Fibroblast of lung (primary cell): ENCODE results near the gene GNG7. TPM values are rescaled to one million over a fixed set of nuclear protein-coding genes. Genes with fewer than 3 reads are reported as not detected.
"Not testable (repeated sequence)": the region's sequence is repeated elsewhere in the genome, so short reads cannot be mapped to it uniquely, and the experiment has no call there.

Source experiments
- DNase-seq, 2 donors: peaks; one replicate each; pipeline versions ENCODE4 v3.0.0 to v3.0.0-alpha.2; 2010; ENCODE audit warnings: low read depth in 2 of 2
- H2AFZ ChIP-seq: 2 replicates; pipeline ENCODE4 v1.5.1; 2012; ENCODE audit warnings: low read length, control low read depth, inconsistent platforms
- H3K27ac ChIP-seq: 2 replicates; pipeline ENCODE4 v1.5.1; 2011; ENCODE audit warnings: low read length, control low read depth; ENCODE audit not compliant: insufficient read depth
- H3K27me3 ChIP-seq: 2 replicates; pipeline ENCODE4 v1.5.1; 2011; ENCODE audit warnings: mild to moderate bottlenecking, low read length; ENCODE audit not compliant: control insufficient read depth, insufficient read depth
- H3K36me3 ChIP-seq: 2 replicates; pipeline ENCODE4 v1.5.1; 2011; ENCODE audit warnings: low read length; ENCODE audit not compliant: control insufficient read depth, insufficient read depth
- H3K4me1 ChIP-seq: 2 replicates; pipeline ENCODE4 v1.5.1; 2011; ENCODE audit warnings: low read length; ENCODE audit not compliant: control insufficient read depth, insufficient read depth; ENCODE audit errors: extremely low read depth
- H3K4me2 ChIP-seq: 2 replicates; pipeline ENCODE4 v1.5.1; 2011; ENCODE audit warnings: low read length, control low read depth; ENCODE audit not compliant: insufficient read depth; ENCODE audit errors: extremely low read depth
- H3K4me3 ChIP-seq, 4 experiments: fragments of 200-600 bp in 1 of 4; sonication (generic) in 1 of 4; replicated peaks in 1 of 4; 2 replicates each; pipeline ENCODE4 v1.5.1; 2011 to 2016; ENCODE audit warnings: low read length in 4 of 4, low read depth in 3 of 4, mild to moderate bottlenecking in 3 of 4, control low read depth in 2 of 4, inconsistent platforms in 1 of 4, mixed read lengths in 1 of 4; ENCODE audit not compliant: insufficient read depth in 1 of 4; ENCODE audit errors: control extremely low read depth in 1 of 4
- H3K79me2 ChIP-seq: 2 replicates; pipeline ENCODE4 v1.5.1; 2012; ENCODE audit warnings: mild to moderate bottlenecking, low read length, inconsistent platforms; ENCODE audit not compliant: control insufficient read depth, insufficient read depth
- H3K9ac ChIP-seq: 2 replicates; pipeline ENCODE4 v1.5.1; 2011; ENCODE audit warnings: mild to moderate bottlenecking, low read length, control low read depth; ENCODE audit not compliant: insufficient read depth
- H3K9me3 ChIP-seq: 2 replicates; pipeline ENCODE4 v1.5.1; 2012; ENCODE audit warnings: low read depth, low read length; ENCODE audit not compliant: control insufficient read depth, insufficient read depth
- H4K20me1 ChIP-seq: 2 replicates; pipeline ENCODE4 v1.5.1; 2011; ENCODE audit warnings: low read length; ENCODE audit not compliant: control insufficient read depth, insufficient read depth; ENCODE audit errors: extremely low read depth
- CTCF ChIP-seq, 2 donors: IDR thresholded peaks in 1 of 2; conservative IDR thresholded peaks in 1 of 2; 1 replicate in 1 of 2; 2 replicates in 1 of 2; pipeline ENCODE4 v1.5.1; 2011 to 2012; ENCODE audit warnings: low read length in 2 of 2, control low read depth in 1 of 2, inconsistent platforms in 1 of 2, low read depth in 1 of 2, mild to moderate bottlenecking in 1 of 2
- EZH2 ChIP-seq: IDR thresholded peaks from 2 replicates; pipeline ENCODE4 v1.5.1; 2012; ENCODE audit warnings: low read length, control low read depth, mild to moderate bottlenecking; ENCODE audit errors: missing control alignments
- polyA plus RNA-seq, 2 donors: library from polyadenylated mRNA; depleted of rRNA in 1 of 2; stranded (reverse) in 1 of 2; unstranded in 1 of 2; fragments of >200 nt; gene quantifications; 2 replicates each; pipeline ENCODE4 v1.2.1, GENCODE V29; 2011 to 2012; ENCODE audit warnings: missing spikeins in 1 of 2
- total RNA-seq: library from RNA; depleted of rRNA; stranded (reverse); fragments of >200 nt; gene quantifications from 2 replicates; pipeline ENCODE4 v1.2.1, GENCODE V29; 2014

GNG7 gene
- total and polyA plus RNA-seq, 2 donors (not counting 1 experiment from before 2014, with no cell fraction given) = 0.27 to 0.83 TPM

- no peak overlapping the region for H3K4me2 ChIP-seq
- H3K27ac ChIP-seq = no peak overlapping the region
- H3K79me2 ChIP-seq = no peaks in the 10 kb centered on the region
- no peaks in the 10 kb centered on the region for H3K36me3 ChIP-seq
- no peaks in the 10 kb centered on the region for H4K20me1 ChIP-seq
- H2AFZ ChIP-seq = no peak overlapping the region
- H3K9ac ChIP-seq = no peak overlapping the region
- no peaks in the 10 kb centered on the region for H3K9me3 ChIP-seq
- peaks cover 5% of the 10 kb centered on the region for H3K27me3 ChIP-seq
- TF ChIP-seq CTCF (conservative IDR thresholded peaks at IDR 0.05 in 1 of 2, IDR thresholded peaks at IDR 0.05 in 1 of 2; ENCODE audit: low read depth in 1 of 2, low read length in 2 of 2) = no peak
- TF ChIP-seq EZH2 = no peak
- no peak overlapping the region for H3K4me3 ChIP-seq
- no peaks in the 10 kb centered on the region for H3K4me1 ChIP-seq
- no peak for DNase-seq
These were observed 49.3 kb downstream of the GNG7 start for GRCh38 chr19:2653218-2653617.

- DNase-seq = no peak
- H3K27me3 ChIP-seq = peaks cover 5% of the 10 kb centered on the region
- no peaks in the 10 kb centered on the region for H3K36me3 ChIP-seq
- no peaks in the 10 kb centered on the region for H3K79me2 ChIP-seq
- H4K20me1 ChIP-seq = no peaks in the 10 kb centered on the region
- H3K4me1 ChIP-seq = no peaks in the 10 kb centered on the region
- TF ChIP-seq EZH2 (no peak), CTCF (conservative IDR thresholded peaks at IDR 0.05 in 1 of 2, IDR thresholded peaks at IDR 0.05 in 1 of 2; ENCODE audit: low read depth in 1 of 2, low read length in 2 of 2) (no peak)
- H3K27ac ChIP-seq = no peak overlapping the region
- H2AFZ ChIP-seq = no peak overlapping the region
- no peak overlapping the region for H3K4me3 ChIP-seq
- H3K9me3 ChIP-seq = no peaks in the 10 kb centered on the region
- H3K4me2 ChIP-seq = no peak overlapping the region
- H3K9ac ChIP-seq = no peak overlapping the region
These were observed 49.9 kb downstream of the GNG7 start for GRCh38 chr19:2652504-2653099.

GRCh38 chr19:2651002-2651733, 51.3 kb downstream of the GNG7 start:
- H3K4me3 ChIP-seq, H3K4me2 ChIP-seq, H3K4me1 ChIP-seq, DNase-seq, H4K20me1 ChIP-seq, H2AFZ ChIP-seq, H3K9ac ChIP-seq, H3K36me3 ChIP-seq, H3K27me3 ChIP-seq, H3K79me2 ChIP-seq, H3K27ac ChIP-seq, H3K9me3 ChIP-seq: not testable (repeated sequence)
